NT2/D1 (cell line): ENCODE data around the gene PRKAG2.

Source experiments
- YY1 ChIP-seq: IDR thresholded peaks from 2 replicates; pipeline ENCODE4 v1.6.1; 2011; ENCODE audit not compliant: insufficient read length, insufficient read depth
- ZNF274 ChIP-seq: IDR thresholded peaks from 2 replicates; pipeline ENCODE4 v1.6.1; 2011; ENCODE audit warnings: mild to moderate bottlenecking, low read depth, low read length

- TF ChIP-seq ZNF274, result no peak
- no peak for TF ChIP-seq YY1
Observed at GRCh38 chr7:151512353-151512752, 364.6 kb downstream of the PRKAG2 start.
